Breast epithelium (tissue), 4 donors: ENCODE results near the gene KIAA1586. TPM values are rescaled to one million over a fixed set of nuclear protein-coding genes. Genes with fewer than 3 reads are reported as not detected.

Source experiments
- DNase-seq, 2 donors: peaks; one replicate each; pipeline ENCODE4 v3.0.0-alpha.2; 2019; ENCODE audit warnings: low spot score in 2 of 2
- H3K27ac ChIP-seq, 2 donors: fragments of 200-600 bp; sonication (generic) in 1 of 2; one replicate each; pipeline ENCODE4 v1.5.1; 2016 to 2019; ENCODE audit warnings: mild to moderate bottlenecking in 1 of 2
- H3K27me3 ChIP-seq, 2 donors: fragments of 200-600 bp; sonication (generic) in 1 of 2; one replicate each; pipeline versions ENCODE4 v1.5.1 to v1.6.0; 2017 to 2019; ENCODE audit warnings: control low read depth in 1 of 2, mild to moderate bottlenecking in 1 of 2
- H3K36me3 ChIP-seq: fragments of 200-600 bp; one replicate; pipeline ENCODE4 v1.5.1; 2019
- H3K4me1 ChIP-seq, 2 donors: fragments of 200-600 bp; sonication (generic); one replicate each; pipeline ENCODE4 v1.5.1; 2016 to 2019; ENCODE audit warnings: control low read depth in 1 of 2
- H3K4me3 ChIP-seq, 3 donors: fragments of 200-600 bp; sonication (generic); 1 replicate in 2 of 3; 2 replicates in 1 of 3; pipeline ENCODE4 v1.5.1; 2016 to 2019; ENCODE audit warnings: mild to moderate bottlenecking in 3 of 3, moderate library complexity in 2 of 3
- H3K9me3 ChIP-seq, 2 donors: fragments of 200-600 bp; sonication (generic) in 1 of 2; one replicate each; pipeline ENCODE4 v1.5.1; 2016 to 2019; ENCODE audit warnings: control low read depth in 1 of 2
- CTCF ChIP-seq, 3 donors: fragments of 450-650 bp; IDR thresholded peaks; one replicate each; pipeline ENCODE4 v1.5.1; 2016 to 2017; ENCODE audit warnings: antibody characterized with exemption in 3 of 3, mild to moderate bottlenecking in 3 of 3, moderate library complexity in 3 of 3
- POLR2A ChIP-seq: fragments of 450-650 bp; IDR thresholded peaks from one replicate; pipeline ENCODE4 v1.6.1; 2016; ENCODE audit warnings: antibody characterized with exemption, mild to moderate bottlenecking, moderate library complexity
- POLR2AphosphoS5 ChIP-seq, 3 donors: sonication (generic); formaldehyde crosslinking; IDR thresholded peaks; one replicate each; pipeline ENCODE4 v1.6.1; 2017; ENCODE audit warnings: antibody characterized with exemption in 3 of 3
- intact Hi-C: fragments of 100-400 bp; cut with DNase I; formaldehyde crosslinking; loops from one replicate; pipeline ENCODE4 v1.15.1; 2023; ENCODE audit warnings: low total_unique reads
- total RNA-seq, 3 donors: library from RNA; depleted of rRNA; stranded (reverse); fragments of >200 nt; gene quantifications; one replicate each; pipeline ENCODE4 v1.1.0, GENCODE V29; 2016

Gene KIAA1586
- total RNA-seq, 3 donors from 2014 or later: 7.9 to 10.7 (median 8.8) TPM

GRCh38 chr6:57048577-57048976 lies 2.1 kb downstream of the KIAA1586 start:
- no peak for TF ChIP-seq POLR2A
- no peak for TF ChIP-seq POLR2AphosphoS5 (IDR thresholded peaks at IDR 0.05)
- no peak for TF ChIP-seq CTCF (IDR thresholded peaks at IDR 0.05)
- Histone ChIP-seq H3K36me3 (no peaks in the 10 kb centered on the region), H3K27ac (no peak overlapping the region), H3K27me3 (no peaks in the 10 kb centered on the region), H3K4me3 (no peak overlapping the region), H3K4me1 (no peaks in the 10 kb centered on the region), H3K9me3 (no peaks in the 10 kb centered on the region)
- intact Hi-C loops: no loop called here
- DNase-seq: no peak

- Histone ChIP-seq H3K27ac (no peak overlapping the region), H3K4me1 (no peaks in the 10 kb centered on the region), H3K4me3 (no peak overlapping the region), H3K27me3 (no peaks in the 10 kb centered on the region), H3K9me3 (no peaks in the 10 kb centered on the region), H3K36me3 (no peaks in the 10 kb centered on the region)
- no peak for TF ChIP-seq CTCF (IDR thresholded peaks at IDR 0.05)
- no peak for TF ChIP-seq POLR2AphosphoS5 (IDR thresholded peaks at IDR 0.05)
- TF ChIP-seq POLR2A: no peak
- intact Hi-C loops: no loop called here
- no peak for DNase-seq
These were observed 17.4 kb downstream of the KIAA1586 start for GRCh38 chr6:57063847-57064246.

- no peak for DNase-seq
- no peak overlapping the region for H3K27ac ChIP-seq
- H3K4me1 ChIP-seq: no peaks in the 10 kb centered on the region
- TF ChIP-seq POLR2A: no peak
- TF ChIP-seq POLR2AphosphoS5 (IDR thresholded peaks at IDR 0.05): no peak
- TF ChIP-seq CTCF (IDR thresholded peaks at IDR 0.05): no peak
- H3K9me3 ChIP-seq: no peaks in the 10 kb centered on the region
- no peaks in the 10 kb centered on the region for H3K27me3 ChIP-seq
- intact Hi-C loops: no loop called here
- H3K4me3 ChIP-seq: no peak overlapping the region
- no peaks in the 10 kb centered on the region for H3K36me3 ChIP-seq
These were observed 18.3 kb downstream of the KIAA1586 start for GRCh38 chr6:57064809-57065208.

GRCh38 chr6:57068061-57068460 lies 21.6 kb downstream of the KIAA1586 start:
- intact Hi-C loops: no loop called here
- TF ChIP-seq CTCF (IDR thresholded peaks at IDR 0.05) (no peak), POLR2AphosphoS5 (IDR thresholded peaks at IDR 0.05) (no peak), POLR2A (no peak)

GRCh38 chr6:57069228-57069627 lies 22.7 kb downstream of the KIAA1586 start:
- DNase-seq: no peak
- Histone ChIP-seq H3K9me3 (no peaks in the 10 kb centered on the region), H3K27me3 (no peaks in the 10 kb centered on the region), H3K4me1 (no peaks in the 10 kb centered on the region), H3K36me3 (no peaks in the 10 kb centered on the region), H3K27ac (no peak overlapping the region), H3K4me3 (no peak overlapping the region)
- TF ChIP-seq POLR2AphosphoS5 (IDR thresholded peaks at IDR 0.05): no peak
- no peak for TF ChIP-seq POLR2A
- no peak for TF ChIP-seq CTCF (IDR thresholded peaks at IDR 0.05)
- intact Hi-C loops: no loop called here

More at GRCh38 chr6:57068061-57068460, 21.6 kb downstream of the KIAA1586 start:
- H3K9me3 ChIP-seq: no peaks in the 10 kb centered on the region
- no peaks in the 10 kb centered on the region for H3K36me3 ChIP-seq
- no peak overlapping the region for H3K4me3 ChIP-seq
- no peaks in the 10 kb centered on the region for H3K4me1 ChIP-seq
- H3K27me3 ChIP-seq: no peaks in the 10 kb centered on the region
- DNase-seq: no peak
- no peak overlapping the region for H3K27ac ChIP-seq
